ENCODE data around the gene CTNNA1. TPM values are rescaled to one million over a fixed set of nuclear protein-coding genes. Genes with fewer than 3 reads are reported as not detected.

Gene CTNNA1
- polyA plus RNA-seq, 1 of the 3 experiments (the other 2 are of a cell fraction): 130 TPM

DNA sequence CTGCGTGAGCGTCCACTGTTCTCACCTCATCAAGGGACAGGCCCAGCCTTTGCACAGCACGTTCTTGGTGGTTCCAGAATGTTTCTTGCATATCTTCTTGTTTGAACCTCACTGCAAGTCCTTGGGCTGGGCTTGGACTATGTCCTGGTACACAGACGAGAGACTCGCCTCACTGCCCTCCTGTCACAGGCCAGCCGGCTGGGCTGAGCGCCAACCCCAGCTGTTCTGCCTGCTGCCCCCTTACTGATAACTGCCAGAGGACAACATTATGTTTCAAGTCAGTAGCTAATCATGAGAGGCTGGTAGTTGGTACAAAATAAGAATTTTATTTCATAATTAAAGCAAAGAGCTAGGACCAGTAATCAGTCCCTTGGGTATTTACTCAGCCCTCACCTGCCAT, 174.8 kb downstream of the CTNNA1 start (continued):
- TF ChIP-seq EZH2phosphoT487 (IDR thresholded peaks at IDR 0.05; ENCODE audit: borderline replicate concordance, low read depth): no peak
- TF ChIP-seq JUND (IDR thresholded peaks at IDR 0.05): no peak
- TF ChIP-seq FOXM1 (IDR thresholded peaks at IDR 0.05; ENCODE audit: low read depth): no peak
- TF ChIP-seq, protein P1, sequence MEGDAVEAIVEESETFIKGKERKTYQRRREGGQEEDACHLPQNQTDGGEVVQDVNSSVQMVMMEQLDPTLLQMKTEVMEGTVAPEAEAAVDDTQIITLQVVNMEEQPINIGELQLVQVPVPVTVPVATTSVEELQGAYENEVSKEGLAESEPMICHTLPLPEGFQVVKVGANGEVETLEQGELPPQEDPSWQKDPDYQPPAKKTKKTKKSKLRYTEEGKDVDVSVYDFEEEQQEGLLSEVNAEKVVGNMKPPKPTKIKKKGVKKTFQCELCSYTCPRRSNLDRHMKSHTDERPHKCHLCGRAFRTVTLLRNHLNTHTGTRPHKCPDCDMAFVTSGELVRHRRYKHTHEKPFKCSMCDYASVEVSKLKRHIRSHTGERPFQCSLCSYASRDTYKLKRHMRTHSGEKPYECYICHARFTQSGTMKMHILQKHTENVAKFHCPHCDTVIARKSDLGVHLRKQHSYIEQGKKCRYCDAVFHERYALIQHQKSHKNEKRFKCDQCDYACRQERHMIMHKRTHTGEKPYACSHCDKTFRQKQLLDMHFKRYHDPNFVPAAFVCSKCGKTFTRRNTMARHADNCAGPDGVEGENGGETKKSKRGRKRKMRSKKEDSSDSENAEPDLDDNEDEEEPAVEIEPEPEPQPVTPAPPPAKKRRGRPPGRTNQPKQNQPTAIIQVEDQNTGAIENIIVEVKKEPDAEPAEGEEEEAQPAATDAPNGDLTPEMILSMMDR (IDR thresholded peaks at IDR 0.05): no peak
- TF ChIP-seq YY1 (IDR thresholded peaks at IDR 0.05; ENCODE audit: low read depth): no peak
- TF ChIP-seq, protein P2, sequence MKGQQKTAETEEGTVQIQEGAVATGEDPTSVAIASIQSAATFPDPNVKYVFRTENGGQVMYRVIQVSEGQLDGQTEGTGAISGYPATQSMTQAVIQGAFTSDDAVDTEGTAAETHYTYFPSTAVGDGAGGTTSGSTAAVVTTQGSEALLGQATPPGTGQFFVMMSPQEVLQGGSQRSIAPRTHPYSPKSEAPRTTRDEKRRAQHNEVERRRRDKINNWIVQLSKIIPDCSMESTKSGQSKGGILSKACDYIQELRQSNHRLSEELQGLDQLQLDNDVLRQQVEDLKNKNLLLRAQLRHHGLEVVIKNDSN (IDR thresholded peaks at IDR 0.05; ENCODE audit: borderline replicate concordance, low read depth): no peak
- no peak for TF ChIP-seq TEAD4 (IDR thresholded peaks at IDR 0.05; ENCODE audit: borderline replicate concordance, insufficient read depth)

DNA sequence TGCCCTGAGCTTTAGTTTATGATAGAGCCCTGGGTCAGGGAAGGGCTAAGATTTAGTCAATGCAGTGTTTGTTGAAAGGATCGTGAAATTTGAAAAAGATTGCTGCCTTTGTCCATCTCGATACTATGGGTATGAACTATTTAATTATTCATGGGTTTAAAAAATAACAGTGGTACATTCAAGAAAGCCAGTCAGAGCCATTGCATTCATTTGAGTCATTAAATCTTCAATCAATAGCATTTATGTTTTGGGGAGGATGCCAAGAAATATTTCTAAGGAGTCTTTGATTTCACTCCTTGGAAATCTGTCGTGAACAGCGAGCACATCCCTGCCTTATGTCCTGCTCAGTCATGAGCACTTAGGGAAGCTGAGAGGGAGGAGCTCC, 176.3 kb downstream of the CTNNA1 start:
- ChIA-PET CTCF (no interaction called here), POLR2A (no interaction called here)
- no peaks in the 10 kb centered on the region for H3F3A ChIP-seq (replicated peaks; ENCODE audit: insufficient read depth)
- no peaks in the 10 kb centered on the region for H3K9me2 ChIP-seq
- H3K36me3 ChIP-seq (replicated peaks in 1 of 2; ENCODE audit: control insufficient read depth in 1 of 2, insufficient read depth in 2 of 2, low read length in 1 of 2): peaks cover 57 to 78% of the 10 kb centered on the region in 2 experiments
- no peak for DNase-seq
- H3K4me2 ChIP-seq: no peak overlapping the region
- no peak overlapping the region; a peak in 1 of 4 replicates for H3K27ac ChIP-seq (ENCODE audit: low read depth in 2 of 2, low read length in 1 of 2)
- no peaks in the 10 kb centered on the region for H3K9me3 ChIP-seq
- no peak overlapping the region for H3K4me3 ChIP-seq (ENCODE audit: low read depth in 2 of 2, low read length in 1 of 2)
- TF ChIP-seq SMC3 (IDR thresholded peaks at IDR 0.05; ENCODE audit: low read depth, low read length) (no peak), ELF1 (IDR thresholded peaks at IDR 0.05) (no peak), GABPA (IDR thresholded peaks at IDR 0.05; ENCODE audit: low read depth) (no peak), MEF2A (IDR thresholded peaks at IDR 0.05; ENCODE audit: borderline replicate concordance, low read depth) (no peak), RFX5 (IDR thresholded peaks at IDR 0.05; ENCODE audit: low read length) (no peak), RXRA (IDR thresholded peaks at IDR 0.05; ENCODE audit: borderline replicate concordance, low read depth) (no peak)
- TF ChIP-seq, protein P3, sequence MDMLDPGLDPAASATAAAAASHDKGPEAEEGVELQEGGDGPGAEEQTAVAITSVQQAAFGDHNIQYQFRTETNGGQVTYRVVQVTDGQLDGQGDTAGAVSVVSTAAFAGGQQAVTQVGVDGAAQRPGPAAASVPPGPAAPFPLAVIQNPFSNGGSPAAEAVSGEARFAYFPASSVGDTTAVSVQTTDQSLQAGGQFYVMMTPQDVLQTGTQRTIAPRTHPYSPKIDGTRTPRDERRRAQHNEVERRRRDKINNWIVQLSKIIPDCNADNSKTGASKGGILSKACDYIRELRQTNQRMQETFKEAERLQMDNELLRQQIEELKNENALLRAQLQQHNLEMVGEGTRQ (IDR thresholded peaks at IDR 0.05; ENCODE audit: borderline replicate concordance, low read depth, low read length): no peak
- TF ChIP-seq, protein P2 (IDR thresholded peaks at IDR 0.05; ENCODE audit: borderline replicate concordance, low read depth): no peak
- H3K79me2 ChIP-seq (ENCODE audit: insufficient read depth): no peaks in the 10 kb centered on the region
- no peak overlapping the region for H2AFZ ChIP-seq (ENCODE audit: low read depth)
- 95% methylated on average over 4 of the region's 4 CpGs for WGBS (ENCODE audit: low lambda C conversion rate)
- no peak overlapping the region for H3K9ac ChIP-seq
- 0 out of 2 replicates have a peak, but pooled peaks cover 6% of the 10 kb centered on the region for H4K20me1 ChIP-seq (ENCODE audit: insufficient read depth)
- no peaks in the 10 kb centered on the region for H3K27me3 ChIP-seq (ENCODE audit: insufficient read depth)
- H3K4me1 ChIP-seq (ENCODE audit: control insufficient read depth in 1 of 2, insufficient read depth in 2 of 2, low read depth in 1 of 2, low read length in 1 of 2): peaks cover 0 to 30% of the 10 kb centered on the region in 2 experiments; a peak in 2 of 4 replicates

Data from SK-N-SH (cell line).